Measurements from ENCODE around the gene LENG1. TPM values are rescaled to one million over a fixed set of nuclear protein-coding genes. Genes with fewer than 3 reads are reported as not detected.
"Not testable (repeated sequence)": the region's sequence is repeated elsewhere in the genome, so short reads cannot be mapped to it uniquely, and the experiment has no call there.

Gene LENG1
- total RNA-seq, 2 donors from 2014 or later = 3.6 to 4.0 TPM

GRCh38 chr19:54186934-54187381 is 27.4 kb upstream of the LENG1 start:
- Histone ChIP-seq H3K4me3 (ENCODE audit: low read length) (no peak overlapping the region), H3K27me3 (ENCODE audit: control insufficient read depth, insufficient read depth, low read length, poor library complexity, severe bottlenecking) (no peaks in the 10 kb centered on the region), H3K36me3 (ENCODE audit: control insufficient read depth, insufficient read depth, low read length) (peaks cover 29% of the 10 kb centered on the region), H3K9me3 (ENCODE audit: control insufficient read depth, low read length) (no peaks in the 10 kb centered on the region), H3K9ac (ENCODE audit: extremely low read depth, low read length, poor library complexity, severe bottlenecking) (no peak overlapping the region), H3K4me1 (ENCODE audit: control insufficient read depth, insufficient read depth, low read length) (no peaks in the 10 kb centered on the region), H3K27ac (ENCODE audit: low read depth, low read length) (no peak overlapping the region)
- 96 to 100% methylated on average over 1 to 11 of the region's 11 CpGs for WGBS, 2 experiments (ENCODE audit: insufficient coverage in 1 of 2, insufficient read length in 1 of 2)
- TF ChIP-seq CTCF (conservative IDR thresholded peaks at IDR 0.05) = no peak
- Mint-ChIP-seq H3K4me1 (peaks cover 8% of the 10 kb centered on the region), H3K27me3 (ENCODE audit: insufficient read depth) (no peaks in the 10 kb centered on the region), H3K36me3 (ENCODE audit: low read depth) (peaks cover 41% of the 10 kb centered on the region), H3K9me3 (no peaks in the 10 kb centered on the region), H3K27ac (no peak overlapping the region), H3K4me3 (peak overlapping the region; percentile 76)
- DNase-seq = no peak

GRCh38 chr19:54186351-54186750 is 26.8 kb upstream of the LENG1 start:
- 94 to 96% methylated on average over 4 to 8 of the region's 8 CpGs for WGBS, 2 experiments (ENCODE audit: insufficient coverage in 1 of 2, insufficient read length in 1 of 2)
- H3K9me3 Mint-ChIP-seq = no peaks in the 10 kb centered on the region
- H3K27ac Mint-ChIP-seq = no peak overlapping the region
- Histone ChIP-seq H3K4me1 (ENCODE audit: control insufficient read depth, insufficient read depth, low read length) (no peaks in the 10 kb centered on the region), H3K9ac (ENCODE audit: extremely low read depth, low read length, poor library complexity, severe bottlenecking) (no peak overlapping the region), H3K36me3 (ENCODE audit: control insufficient read depth, insufficient read depth, low read length) (peaks cover 29% of the 10 kb centered on the region), H3K9me3 (ENCODE audit: control insufficient read depth, low read length) (no peaks in the 10 kb centered on the region), H3K27ac (ENCODE audit: low read depth, low read length) (no peak overlapping the region), H3K4me3 (ENCODE audit: low read length) (no peak overlapping the region), H3K27me3 (ENCODE audit: control insufficient read depth, insufficient read depth, low read length, poor library complexity, severe bottlenecking) (no peaks in the 10 kb centered on the region)
- H3K27me3 Mint-ChIP-seq (ENCODE audit: insufficient read depth) = no peaks in the 10 kb centered on the region
- DNase-seq = no peak
- H3K36me3 Mint-ChIP-seq (ENCODE audit: low read depth) = peaks cover 38% of the 10 kb centered on the region
- TF ChIP-seq CTCF (conservative IDR thresholded peaks at IDR 0.05) = no peak
- H3K4me1 Mint-ChIP-seq = peaks cover 4% of the 10 kb centered on the region
- H3K4me3 Mint-ChIP-seq = no peak overlapping the region

GRCh38 chr19:54183431-54183830 is 23.9 kb upstream of the LENG1 start:
- DNase-seq = no peak
- H3K27ac ChIP-seq (ENCODE audit: low read depth, low read length) = no peak overlapping the region
- H3K9me3 Mint-ChIP-seq = no peaks in the 10 kb centered on the region
- no peaks in the 10 kb centered on the region for H3K27me3 ChIP-seq (ENCODE audit: control insufficient read depth, insufficient read depth, low read length, poor library complexity, severe bottlenecking)
- TF ChIP-seq CTCF (conservative IDR thresholded peaks at IDR 0.05) = no peak
- no peaks in the 10 kb centered on the region for H3K27me3 Mint-ChIP-seq (ENCODE audit: insufficient read depth)
- H3K9me3 ChIP-seq (ENCODE audit: control insufficient read depth, low read length) = no peaks in the 10 kb centered on the region
- no peaks in the 10 kb centered on the region for H3K4me1 ChIP-seq (ENCODE audit: control insufficient read depth, insufficient read depth, low read length)
- peaks cover 43% of the 10 kb centered on the region for H3K36me3 ChIP-seq (ENCODE audit: control insufficient read depth, insufficient read depth, low read length)
- no peak overlapping the region for H3K4me3 Mint-ChIP-seq
- peaks cover 53% of the 10 kb centered on the region for H3K36me3 Mint-ChIP-seq (ENCODE audit: low read depth)
- H3K4me1 Mint-ChIP-seq = peaks cover 4% of the 10 kb centered on the region
- no peak overlapping the region for H3K9ac ChIP-seq (ENCODE audit: extremely low read depth, low read length, poor library complexity, severe bottlenecking)
- no peak overlapping the region for H3K4me3 ChIP-seq (ENCODE audit: low read length)
- WGBS, 2 experiments (ENCODE audit: insufficient coverage in 1 of 2, insufficient read length in 1 of 2) = 93 to 96% methylated on average over 5 to 11 of the region's 11 CpGs
- no peak overlapping the region for H3K27ac Mint-ChIP-seq

GRCh38 chr19:54181894-54182293 is 22.4 kb upstream of the LENG1 start:
- H3K4me1 ChIP-seq (ENCODE audit: control insufficient read depth, insufficient read depth, low read length); H3K4me3 Mint-ChIP-seq; H3K27ac Mint-ChIP-seq; H3K4me3 ChIP-seq (ENCODE audit: low read length); DNase-seq; H3K9ac ChIP-seq (ENCODE audit: extremely low read depth, low read length, poor library complexity, severe bottlenecking); H3K27me3 ChIP-seq (ENCODE audit: control insufficient read depth, insufficient read depth, low read length, poor library complexity, severe bottlenecking); H3K27me3 Mint-ChIP-seq (ENCODE audit: insufficient read depth); H3K4me1 Mint-ChIP-seq; H3K9me3 ChIP-seq (ENCODE audit: control insufficient read depth, low read length); H3K27ac ChIP-seq (ENCODE audit: low read depth, low read length); H3K9me3 Mint-ChIP-seq: not testable (repeated sequence)
- H3K36me3 Mint-ChIP-seq (ENCODE audit: low read depth) = peaks cover 50% of the 10 kb centered on the region
- WGBS, 2 experiments (ENCODE audit: insufficient coverage in 1 of 2, insufficient read length in 1 of 2) = 99 to 100% methylated on average over 1 to 3 of the region's 3 CpGs
- H3K36me3 ChIP-seq (ENCODE audit: control insufficient read depth, insufficient read depth, low read length) = peaks cover 43% of the 10 kb centered on the region

Measured in endodermal cell (in vitro differentiated cells).